Esophagus squamous epithelium (tissue), 4 donors: Measurements from ENCODE around the gene TRIM72.

Source experiments
- POLR2A ChIP-seq, 4 donors: fragments of 450-650 bp; IDR thresholded peaks; one replicate each; pipeline ENCODE4 v1.6.1; 2017; ENCODE audit warnings: antibody characterized with exemption in 4 of 4, mild to moderate bottlenecking in 4 of 4, moderate library complexity in 3 of 4
- TF ChIP-seq, protein P1 (sequence below), 6 experiments: fragments of 450-650 bp in 4 of 6; fragments of 200-600 bp in 2 of 6; sonication (generic) in 2 of 6; IDR thresholded peaks; one replicate each; pipeline ENCODE4 v1.5.1; 2016 to 2019; ENCODE audit warnings: antibody characterized with exemption in 6 of 6, mild to moderate bottlenecking in 4 of 6, moderate library complexity in 4 of 6

DNA sequence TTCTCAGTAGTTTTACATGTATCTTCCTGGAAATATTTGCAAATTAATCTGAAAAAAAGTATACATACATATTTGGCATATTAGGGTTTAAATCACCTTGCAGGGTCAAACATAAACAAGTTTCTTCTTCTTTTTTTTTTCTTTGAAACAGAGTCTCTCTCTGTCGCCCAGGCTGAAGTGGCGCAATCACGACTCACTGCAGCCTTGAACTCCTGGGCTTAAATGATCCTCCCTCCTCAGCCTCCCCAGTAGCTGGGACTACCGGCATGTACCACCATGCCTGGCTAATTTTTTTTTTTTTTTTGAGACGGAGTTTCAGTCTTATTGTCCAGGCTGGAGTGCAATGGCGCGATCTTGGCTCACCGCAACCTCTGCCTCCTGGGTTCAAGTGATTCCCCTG is 46.6 kb upstream of the TRIM72 start:
- TF ChIP-seq, protein P1, sequence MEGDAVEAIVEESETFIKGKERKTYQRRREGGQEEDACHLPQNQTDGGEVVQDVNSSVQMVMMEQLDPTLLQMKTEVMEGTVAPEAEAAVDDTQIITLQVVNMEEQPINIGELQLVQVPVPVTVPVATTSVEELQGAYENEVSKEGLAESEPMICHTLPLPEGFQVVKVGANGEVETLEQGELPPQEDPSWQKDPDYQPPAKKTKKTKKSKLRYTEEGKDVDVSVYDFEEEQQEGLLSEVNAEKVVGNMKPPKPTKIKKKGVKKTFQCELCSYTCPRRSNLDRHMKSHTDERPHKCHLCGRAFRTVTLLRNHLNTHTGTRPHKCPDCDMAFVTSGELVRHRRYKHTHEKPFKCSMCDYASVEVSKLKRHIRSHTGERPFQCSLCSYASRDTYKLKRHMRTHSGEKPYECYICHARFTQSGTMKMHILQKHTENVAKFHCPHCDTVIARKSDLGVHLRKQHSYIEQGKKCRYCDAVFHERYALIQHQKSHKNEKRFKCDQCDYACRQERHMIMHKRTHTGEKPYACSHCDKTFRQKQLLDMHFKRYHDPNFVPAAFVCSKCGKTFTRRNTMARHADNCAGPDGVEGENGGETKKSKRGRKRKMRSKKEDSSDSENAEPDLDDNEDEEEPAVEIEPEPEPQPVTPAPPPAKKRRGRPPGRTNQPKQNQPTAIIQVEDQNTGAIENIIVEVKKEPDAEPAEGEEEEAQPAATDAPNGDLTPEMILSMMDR (IDR thresholded peaks at IDR 0.05) = no peak
- TF ChIP-seq POLR2A (IDR thresholded peaks at IDR 0.05) = no peak
